Tibial artery (tissue), 4 donors: ENCODE measurements around the gene MEI1.
"Not testable (repeated sequence)": the region's sequence is repeated elsewhere in the genome, so short reads cannot be mapped to it uniquely, and the experiment has no call there.

Experiments
- DNase-seq, 2 donors: peaks; one replicate each; pipeline ENCODE4 v3.0.0-alpha.2; 2019
- H3K27ac ChIP-seq, 2 donors: fragments of 200-600 bp; sonication (generic) in 1 of 2; 1 replicate in 1 of 2; 2 replicates in 1 of 2; pipeline ENCODE4 v1.5.1; 2018 to 2019; ENCODE audit warnings: mild to moderate bottlenecking in 1 of 2
- H3K27me3 ChIP-seq, 2 donors: fragments of 200-600 bp; sonication (generic) in 1 of 2; one replicate each; pipeline versions ENCODE4 v1.5.1 to v1.6.0; 2016 to 2019
- H3K36me3 ChIP-seq, 3 donors: fragments of 200-600 bp; sonication (generic) in 2 of 3; one replicate each; pipeline ENCODE4 v1.5.1; 2016 to 2019; ENCODE audit warnings: mild to moderate bottlenecking in 2 of 3
- H3K4me1 ChIP-seq, 4 donors: fragments of 200-600 bp; sonication (generic) in 2 of 4; 1 replicate in 3 of 4; 2 replicates in 1 of 4; pipeline ENCODE4 v1.5.1; 2016 to 2019
- H3K4me3 ChIP-seq, 2 donors: fragments of 200-600 bp; sonication (generic) in 1 of 2; 1 replicate in 1 of 2; 2 replicates in 1 of 2; pipeline ENCODE4 v1.5.1; 2018 to 2019; ENCODE audit warnings: mild to moderate bottlenecking in 2 of 2
- H3K9me3 ChIP-seq, 3 donors: fragments of 200-600 bp; sonication (generic) in 1 of 3; one replicate each; pipeline ENCODE4 v1.5.1; 2016 to 2019
- intact Hi-C: fragments of 100-400 bp; cut with DNase I; formaldehyde crosslinking; loops from one replicate; pipeline ENCODE4 v1.15.0; 2023; ENCODE audit warnings: low total_unique reads
- TF ChIP-seq, protein P1 (sequence below), 2 experiments: fragments of 200-600 bp in 1 of 2; fragments of 450-650 bp in 1 of 2; IDR thresholded peaks; one replicate each; pipeline ENCODE4 v1.5.1; 2017 to 2019; ENCODE audit warnings: antibody characterized with exemption in 2 of 2, mild to moderate bottlenecking in 1 of 2, moderate library complexity in 1 of 2

The MEI1 gene

DNA sequence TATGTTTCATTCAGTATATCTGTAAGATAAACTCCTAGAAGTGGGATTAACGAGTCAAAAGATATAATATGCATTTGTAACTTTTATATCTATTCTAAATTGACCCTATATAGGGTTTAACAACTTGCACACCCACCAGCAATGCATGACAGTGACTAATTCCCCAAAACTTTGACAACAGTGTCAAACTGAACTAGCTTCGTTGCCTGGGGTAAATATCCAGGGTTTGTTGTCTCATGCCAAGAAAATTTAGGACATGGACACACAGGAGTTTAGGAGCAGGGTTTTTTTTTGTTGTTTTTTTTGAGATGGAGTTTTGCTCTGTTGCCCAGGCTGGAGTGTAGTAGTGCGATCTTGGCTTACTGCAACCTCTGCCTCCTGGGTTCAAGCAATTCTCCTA lies 15.7 kb upstream of the MEI1 start:
- Histone ChIP-seq H3K27ac (no peak overlapping the region), H3K36me3 (peaks cover 18 to 21% (median 20%) of the 10 kb centered on the region in 3 donors), H3K4me3 (no peak overlapping the region), H3K9me3 (no peaks in the 10 kb centered on the region), H3K27me3 (no peaks in the 10 kb centered on the region), H3K4me1 (peaks cover 0 to 19% (median 10%) of the 10 kb centered on the region in 4 donors)
- intact Hi-C loops: no loop called here
- no peak for DNase-seq
- TF ChIP-seq, protein P1, sequence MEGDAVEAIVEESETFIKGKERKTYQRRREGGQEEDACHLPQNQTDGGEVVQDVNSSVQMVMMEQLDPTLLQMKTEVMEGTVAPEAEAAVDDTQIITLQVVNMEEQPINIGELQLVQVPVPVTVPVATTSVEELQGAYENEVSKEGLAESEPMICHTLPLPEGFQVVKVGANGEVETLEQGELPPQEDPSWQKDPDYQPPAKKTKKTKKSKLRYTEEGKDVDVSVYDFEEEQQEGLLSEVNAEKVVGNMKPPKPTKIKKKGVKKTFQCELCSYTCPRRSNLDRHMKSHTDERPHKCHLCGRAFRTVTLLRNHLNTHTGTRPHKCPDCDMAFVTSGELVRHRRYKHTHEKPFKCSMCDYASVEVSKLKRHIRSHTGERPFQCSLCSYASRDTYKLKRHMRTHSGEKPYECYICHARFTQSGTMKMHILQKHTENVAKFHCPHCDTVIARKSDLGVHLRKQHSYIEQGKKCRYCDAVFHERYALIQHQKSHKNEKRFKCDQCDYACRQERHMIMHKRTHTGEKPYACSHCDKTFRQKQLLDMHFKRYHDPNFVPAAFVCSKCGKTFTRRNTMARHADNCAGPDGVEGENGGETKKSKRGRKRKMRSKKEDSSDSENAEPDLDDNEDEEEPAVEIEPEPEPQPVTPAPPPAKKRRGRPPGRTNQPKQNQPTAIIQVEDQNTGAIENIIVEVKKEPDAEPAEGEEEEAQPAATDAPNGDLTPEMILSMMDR (IDR thresholded peaks at IDR 0.05): no peak

DNA sequence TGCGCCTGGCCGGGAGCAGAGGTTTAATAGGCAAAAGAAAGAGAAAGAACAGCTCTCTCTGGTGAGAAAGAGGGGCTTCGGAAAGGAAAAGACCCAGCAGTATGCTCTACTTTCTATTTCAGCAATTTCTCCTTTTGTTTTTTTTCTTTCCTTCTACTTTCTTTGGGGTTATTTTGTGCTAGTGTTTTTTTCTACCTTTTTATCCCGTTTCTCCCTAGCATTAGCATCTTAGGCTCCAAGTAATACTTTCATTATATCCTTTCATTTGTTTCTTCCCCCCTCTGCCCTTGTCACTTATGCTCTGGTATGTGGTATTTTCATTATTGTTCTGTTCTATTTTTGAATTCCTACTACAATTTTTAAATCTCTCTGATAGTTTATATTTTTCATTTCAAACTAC lies 15.1 kb upstream of the MEI1 start:
- TF ChIP-seq, protein P1 (IDR thresholded peaks at IDR 0.05): no peak
- DNase-seq: no peak
- Histone ChIP-seq H3K4me3 (no peak overlapping the region), H3K27me3 (no peaks in the 10 kb centered on the region), H3K27ac (no peak overlapping the region), H3K36me3 (peaks cover 12 to 15% (median 14%) of the 10 kb centered on the region in 3 donors), H3K4me1 (peaks cover 0 to 19% (median 11%) of the 10 kb centered on the region in 4 donors), H3K9me3 (no peaks in the 10 kb centered on the region)
- intact Hi-C loops: no loop called here

DNA sequence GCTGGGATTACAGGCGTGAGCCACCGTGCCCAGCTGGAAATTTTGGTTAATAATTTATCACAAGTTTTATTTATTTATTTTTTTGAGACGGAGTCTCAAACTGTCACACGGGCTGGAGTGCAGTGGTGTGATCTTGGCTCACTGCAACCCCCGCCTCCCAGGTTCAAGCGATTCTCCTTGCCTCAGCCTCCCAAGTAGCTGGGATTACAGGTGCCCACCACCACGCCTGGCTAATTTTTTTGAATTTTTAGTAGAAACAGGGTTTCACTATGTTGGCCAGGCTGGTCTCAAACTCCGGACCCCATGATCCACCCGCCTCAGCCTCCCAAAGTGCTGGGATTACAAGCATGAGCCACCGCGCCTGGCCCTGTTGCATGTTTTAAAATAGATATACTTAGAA lies 12.4 kb upstream of the MEI1 start:
- H3K36me3 ChIP-seq, H3K9me3 ChIP-seq, intact Hi-C loops, DNase-seq, H3K27me3 ChIP-seq, H3K4me3 ChIP-seq, H3K27ac ChIP-seq: not testable (repeated sequence)
- H3K4me1 ChIP-seq: peaks cover 0 to 27% (median 14%) of the 10 kb centered on the region in 4 donors

DNA sequence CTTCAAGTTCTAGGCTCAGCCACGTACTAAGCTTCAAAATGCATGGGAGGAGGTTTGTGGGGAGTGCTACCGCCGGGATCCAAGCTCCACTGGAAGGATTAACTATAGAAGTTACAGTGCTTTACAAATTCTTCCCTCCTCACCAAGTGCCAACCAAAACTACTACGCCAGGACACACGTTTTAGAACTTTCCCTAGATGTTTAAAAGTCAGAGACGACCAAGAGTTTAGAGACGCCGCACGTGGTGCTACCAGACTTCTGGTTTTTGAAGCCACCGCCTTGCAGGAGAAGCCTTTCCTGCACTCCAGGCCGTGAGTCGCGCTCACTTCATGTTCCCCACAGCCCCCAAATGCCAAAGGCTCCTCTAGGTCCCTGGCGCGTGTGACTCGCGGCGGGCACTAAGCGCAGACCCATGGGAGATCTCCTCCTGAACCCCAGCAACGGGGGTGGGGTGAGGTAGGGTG lies 11.4 kb upstream of the MEI1 start:
- peak overlapping the region; percentile 91 to 96 for H3K27ac ChIP-seq
- peak overlapping the region; percentile 89 to 94 for H3K4me3 ChIP-seq
- H3K27me3 ChIP-seq: no peaks in the 10 kb centered on the region
- intact Hi-C loops: no loop called here
- DNase-seq: peak in 1 of 2 donors; percentile 30
- no peaks in the 10 kb centered on the region for H3K36me3 ChIP-seq
- H3K4me1 ChIP-seq: peaks cover 0 to 27% (median 11%) of the 10 kb centered on the region in 4 donors
- TF ChIP-seq, protein P1 (IDR thresholded peaks at IDR 0.05): no peak
- no peaks in the 10 kb centered on the region for H3K9me3 ChIP-seq

DNA sequence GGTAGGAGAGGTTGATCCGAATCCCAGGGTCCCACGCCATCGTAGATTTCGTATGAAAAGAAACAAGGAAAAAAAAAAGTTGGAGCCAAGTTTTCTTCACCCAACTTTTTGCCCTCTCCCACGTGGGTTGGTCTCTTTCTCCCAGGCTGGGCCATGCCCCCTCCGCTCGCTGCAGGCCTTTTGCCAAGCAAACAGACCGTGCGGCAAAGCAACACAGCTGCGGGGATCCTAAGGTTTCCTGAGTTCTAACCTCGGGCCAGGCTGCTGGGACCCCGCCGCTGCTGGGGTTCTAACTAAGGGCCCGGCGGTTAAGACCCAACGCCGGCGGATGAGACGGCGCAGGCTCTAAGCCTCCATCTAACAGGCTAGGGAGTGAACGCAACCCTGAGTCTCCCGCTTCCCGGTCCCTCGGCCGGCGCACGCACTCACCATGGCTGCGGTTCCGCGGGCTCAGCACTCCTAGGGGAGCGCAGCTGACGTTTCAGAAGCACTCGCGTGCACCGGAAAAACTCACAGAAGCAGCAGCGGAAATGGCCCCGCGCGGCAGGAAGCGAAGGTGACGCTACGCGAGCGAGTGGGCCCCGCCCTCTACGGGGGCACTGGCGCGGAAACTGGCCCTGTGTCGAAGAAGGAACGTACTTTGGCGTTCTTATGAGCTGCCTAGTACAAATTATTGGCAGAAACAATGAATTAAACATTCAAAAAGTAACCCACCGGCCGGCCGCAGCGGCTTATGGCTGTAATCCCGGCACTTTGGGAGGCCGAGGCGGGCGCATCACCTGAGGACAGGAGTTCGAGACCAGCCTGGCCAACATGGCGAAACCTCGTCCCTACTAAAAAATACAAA lies 10.7 kb upstream of the MEI1 start, which contains the start of gene SNU13:
TSS of gene SNU13 (minus strand) at position 503 of the 847 bp plus-strand sequence. CDS start at position 432, 71 bp downstream.
- intact Hi-C loops: no loop called here
- Histone ChIP-seq H3K27ac (peak within 1 kb of the TSS; percentile 91 to 96), H3K4me3 (peak within 1 kb of the TSS; percentile 89 to 94), H3K27me3 (no peaks in the 10 kb centered on the region), H3K4me1 (peaks cover 0 to 27% (median 10%) of the 10 kb centered on the region in 4 donors), H3K9me3 (no peaks in the 10 kb centered on the region), H3K36me3 (peaks cover 0 to 5% (median 4%) of the 10 kb centered on the region in 3 donors)
- TF ChIP-seq, protein P1 (IDR thresholded peaks at IDR 0.05): peak in 1 of 2 experiments; percentile 21
- peak; percentile 91 to 95 for DNase-seq

DNA sequence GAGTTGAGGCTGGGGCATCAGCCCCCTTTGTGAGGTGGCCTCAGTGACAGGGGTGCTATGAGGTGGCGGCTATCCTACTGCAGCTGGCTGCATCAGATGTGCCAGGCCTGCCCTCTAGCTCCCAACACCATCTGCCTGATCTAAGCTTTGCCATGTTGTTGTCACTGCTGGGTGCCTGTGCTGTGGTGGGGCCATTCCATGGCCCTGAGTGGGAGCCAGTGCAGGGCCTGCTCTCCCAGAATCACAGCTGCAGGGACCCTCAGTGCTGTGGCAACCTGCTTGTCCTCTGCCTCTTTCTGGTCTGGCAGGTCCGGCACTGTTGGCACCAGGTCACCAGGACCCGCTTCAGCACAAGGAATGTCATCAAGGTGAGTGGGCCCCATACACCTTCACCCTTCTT lies 8.8 kb upstream of the MEI1 start:
- TF ChIP-seq, protein P1 (IDR thresholded peaks at IDR 0.05): no peak
- Histone ChIP-seq H3K27me3 (no peaks in the 10 kb centered on the region), H3K4me1 (peaks cover 0 to 27% (median 10%) of the 10 kb centered on the region in 4 donors), H3K9me3 (no peaks in the 10 kb centered on the region), H3K27ac (no peak overlapping the region), H3K36me3 (peaks cover 0 to 15% (median 8%) of the 10 kb centered on the region in 3 donors), H3K4me3 (no peak overlapping the region)
- DNase-seq: no peak
- intact Hi-C loops: no loop called here
